Right lobe of liver (tissue), 4 donors: ENCODE results near the gene GPR89B.
"Not testable (repeated sequence)": the region's sequence is repeated elsewhere in the genome, so short reads cannot be mapped to it uniquely, and the experiment has no call there.

Experiments used
- POLR2A ChIP-seq: fragments of 450-650 bp; IDR thresholded peaks from one replicate; pipeline ENCODE4 v1.6.1; 2017; ENCODE audit warnings: antibody characterized with exemption, mild to moderate bottlenecking
- TF ChIP-seq, protein P1 (sequence below), 4 donors: fragments of 200-600 bp in 3 of 4; fragments of 450-650 bp in 1 of 4; IDR thresholded peaks; one replicate each; pipeline versions ENCODE4 v1.5.1 to v1.8.0; 2016 to 2022; ENCODE audit warnings: antibody characterized with exemption in 4 of 4, mild to moderate bottlenecking in 2 of 4
- donor health status: DM: no; HTN: no; CAD: no.
- donor health status: DM: no; HTN: no; CAD: no.
- donor health status: DM: no; HTN: yes; CAD: no.

DNA sequence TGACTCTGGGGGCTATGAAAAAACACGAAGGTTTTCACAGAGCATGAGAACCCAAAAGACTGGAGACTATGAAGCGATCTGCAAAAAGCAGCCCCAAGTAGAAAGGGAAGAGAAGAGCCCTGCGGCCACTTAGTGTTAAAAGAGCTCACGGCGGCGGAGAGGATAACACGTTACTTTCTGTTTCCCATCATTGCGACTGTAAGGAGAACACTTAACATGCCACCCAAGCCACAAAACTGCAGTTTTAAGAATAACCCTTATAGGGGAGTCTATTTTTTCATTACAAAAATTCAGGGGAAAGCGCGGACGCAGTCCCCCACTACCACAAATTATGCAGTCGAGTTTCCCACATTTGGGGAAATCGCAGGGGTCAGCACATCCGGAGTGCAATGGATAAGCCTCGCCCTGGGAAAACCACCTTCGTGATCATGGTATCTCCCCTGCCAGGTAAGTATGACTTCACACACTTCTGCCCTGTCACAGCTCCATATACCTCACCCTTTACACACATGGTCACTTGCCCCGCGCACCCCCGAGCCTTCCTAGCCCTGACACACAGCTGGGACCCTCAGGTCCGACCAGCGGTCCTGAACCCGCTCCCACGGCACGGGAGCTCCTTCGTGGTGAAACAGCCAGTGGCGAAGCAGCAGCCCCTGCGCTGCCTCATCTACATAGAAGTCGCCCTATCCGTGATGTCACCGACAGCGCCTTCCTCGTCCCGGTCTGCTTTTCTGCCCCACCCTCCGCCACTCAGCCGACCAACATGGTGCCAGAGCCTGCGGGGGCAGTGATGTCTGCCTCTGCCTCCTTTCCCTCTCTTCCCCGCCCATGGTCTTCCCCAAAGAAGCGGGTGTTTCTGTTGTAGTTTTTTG lies 110.5 kb downstream of the GPR89B start:
- TF ChIP-seq POLR2A = peak; percentile 85
- TF ChIP-seq, protein P1, sequence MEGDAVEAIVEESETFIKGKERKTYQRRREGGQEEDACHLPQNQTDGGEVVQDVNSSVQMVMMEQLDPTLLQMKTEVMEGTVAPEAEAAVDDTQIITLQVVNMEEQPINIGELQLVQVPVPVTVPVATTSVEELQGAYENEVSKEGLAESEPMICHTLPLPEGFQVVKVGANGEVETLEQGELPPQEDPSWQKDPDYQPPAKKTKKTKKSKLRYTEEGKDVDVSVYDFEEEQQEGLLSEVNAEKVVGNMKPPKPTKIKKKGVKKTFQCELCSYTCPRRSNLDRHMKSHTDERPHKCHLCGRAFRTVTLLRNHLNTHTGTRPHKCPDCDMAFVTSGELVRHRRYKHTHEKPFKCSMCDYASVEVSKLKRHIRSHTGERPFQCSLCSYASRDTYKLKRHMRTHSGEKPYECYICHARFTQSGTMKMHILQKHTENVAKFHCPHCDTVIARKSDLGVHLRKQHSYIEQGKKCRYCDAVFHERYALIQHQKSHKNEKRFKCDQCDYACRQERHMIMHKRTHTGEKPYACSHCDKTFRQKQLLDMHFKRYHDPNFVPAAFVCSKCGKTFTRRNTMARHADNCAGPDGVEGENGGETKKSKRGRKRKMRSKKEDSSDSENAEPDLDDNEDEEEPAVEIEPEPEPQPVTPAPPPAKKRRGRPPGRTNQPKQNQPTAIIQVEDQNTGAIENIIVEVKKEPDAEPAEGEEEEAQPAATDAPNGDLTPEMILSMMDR (IDR thresholded peaks at IDR 0.05) = not testable (repeated sequence)
